Neural progenitor cell (in vitro differentiated cells): ENCODE results near the gene MRGPRG.

Experiments used
- EZH2phosphoT487 ChIP-seq: fragments of 200-600 bp; sonication (generic); IDR thresholded peaks from 2 replicates; pipeline ENCODE4 v1.6.1; 2017; ENCODE audit warnings: antibody characterized with exemption
- TF ChIP-seq, protein P1 (sequence below): fragments of 200-600 bp; sonication (generic); IDR thresholded peaks from 2 replicates; pipeline ENCODE4 v1.5.1; 2017; ENCODE audit warnings: antibody characterized with exemption, mild to moderate bottlenecking

DNA sequence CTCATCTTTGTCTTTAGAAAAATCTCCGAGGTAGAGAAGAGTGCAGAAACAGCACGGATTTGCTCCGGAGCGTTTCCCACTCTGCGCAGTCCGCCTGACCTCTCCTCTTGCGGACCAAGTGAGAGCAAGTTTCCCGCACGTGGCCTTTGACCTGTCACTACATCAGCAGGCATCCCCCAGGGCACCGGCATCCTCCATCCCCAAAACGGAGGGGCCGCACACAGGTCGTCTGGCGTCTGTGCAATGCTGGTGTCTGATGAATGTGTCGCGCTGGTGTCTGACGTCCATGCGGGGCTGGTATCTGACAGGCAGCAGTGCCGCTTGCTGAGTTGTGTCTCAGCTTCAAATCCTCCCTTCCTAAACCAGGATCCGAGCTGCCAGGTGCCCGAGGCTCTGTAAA, 14.3 kb upstream of the MRGPRG start:
- TF ChIP-seq, protein P1, sequence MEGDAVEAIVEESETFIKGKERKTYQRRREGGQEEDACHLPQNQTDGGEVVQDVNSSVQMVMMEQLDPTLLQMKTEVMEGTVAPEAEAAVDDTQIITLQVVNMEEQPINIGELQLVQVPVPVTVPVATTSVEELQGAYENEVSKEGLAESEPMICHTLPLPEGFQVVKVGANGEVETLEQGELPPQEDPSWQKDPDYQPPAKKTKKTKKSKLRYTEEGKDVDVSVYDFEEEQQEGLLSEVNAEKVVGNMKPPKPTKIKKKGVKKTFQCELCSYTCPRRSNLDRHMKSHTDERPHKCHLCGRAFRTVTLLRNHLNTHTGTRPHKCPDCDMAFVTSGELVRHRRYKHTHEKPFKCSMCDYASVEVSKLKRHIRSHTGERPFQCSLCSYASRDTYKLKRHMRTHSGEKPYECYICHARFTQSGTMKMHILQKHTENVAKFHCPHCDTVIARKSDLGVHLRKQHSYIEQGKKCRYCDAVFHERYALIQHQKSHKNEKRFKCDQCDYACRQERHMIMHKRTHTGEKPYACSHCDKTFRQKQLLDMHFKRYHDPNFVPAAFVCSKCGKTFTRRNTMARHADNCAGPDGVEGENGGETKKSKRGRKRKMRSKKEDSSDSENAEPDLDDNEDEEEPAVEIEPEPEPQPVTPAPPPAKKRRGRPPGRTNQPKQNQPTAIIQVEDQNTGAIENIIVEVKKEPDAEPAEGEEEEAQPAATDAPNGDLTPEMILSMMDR, result no peak
- TF ChIP-seq EZH2phosphoT487, result no peak
